ENCODE data around the gene TTPAL.

The TTPAL gene

DNA sequence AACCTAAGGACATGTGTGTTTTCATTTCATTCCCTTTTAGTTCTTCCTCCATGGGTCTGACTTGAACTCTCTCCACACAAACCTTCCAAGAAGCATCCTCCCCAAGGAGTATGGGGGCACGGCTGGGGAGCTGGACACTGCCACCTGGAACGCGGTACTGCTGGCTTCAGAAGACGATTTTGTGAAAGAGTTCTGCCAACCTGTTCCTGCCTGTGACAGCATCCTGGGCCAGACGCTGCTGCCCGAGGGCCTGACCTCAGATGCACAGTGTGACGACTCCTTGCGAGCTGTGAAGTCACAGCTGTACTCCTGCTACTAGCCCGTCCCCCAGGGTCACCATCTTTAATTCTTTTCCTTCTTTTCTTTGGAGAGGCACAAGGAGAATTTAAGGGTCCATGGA is 13.5 kb downstream of the TTPAL start:
- Histone ChIP-seq H3K9me3 (ENCODE audit: control insufficient read depth, low read length) (no peaks in the 10 kb centered on the region), H3K4me1 (ENCODE audit: control insufficient read depth, insufficient read depth, low read length, poor library complexity, severe bottlenecking) (peaks cover 13% of the 10 kb centered on the region), H3K27ac (ENCODE audit: low read depth, low read length, severe bottlenecking) (no peak overlapping the region), H3K4me3 (ENCODE audit: extremely low read depth, insufficient read depth, low read length, poor library complexity, severe bottlenecking) (no peak overlapping the region), H3K36me3 (ENCODE audit: control insufficient read depth, insufficient read depth, low read length) (peaks cover 90% of the 10 kb centered on the region)
- 92 to 95% methylated on average over 8 of the region's 9 CpGs for WGBS, 2 experiments (ENCODE audit: insufficient coverage in 2 of 2)

DNA sequence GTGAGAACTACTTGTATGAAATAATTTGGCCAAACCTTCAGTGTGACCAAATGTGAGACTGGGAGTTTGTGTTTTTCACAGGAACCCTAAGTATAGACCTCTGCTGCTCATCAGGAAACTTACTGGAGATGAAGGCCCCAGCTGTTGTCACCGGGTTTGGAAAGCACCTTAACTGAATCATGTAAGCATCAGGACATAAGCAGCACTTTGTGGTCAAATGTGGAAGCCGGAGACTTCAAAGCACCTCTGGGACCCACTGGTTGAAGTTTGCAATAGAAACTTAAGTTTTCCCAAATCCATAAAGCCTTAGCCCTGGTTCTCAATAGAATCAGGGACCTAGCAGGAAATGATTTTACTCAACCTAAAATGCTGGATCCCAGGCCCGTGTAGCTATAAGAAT is 14.3 kb downstream of the TTPAL start:
- 90 to 100% methylated on average over 2 of the region's 3 CpGs for WGBS, 2 experiments (ENCODE audit: insufficient coverage in 2 of 2)
- Histone ChIP-seq H3K4me1 (ENCODE audit: control insufficient read depth, insufficient read depth, low read length, poor library complexity, severe bottlenecking) (peaks cover 17% of the 10 kb centered on the region), H3K36me3 (ENCODE audit: control insufficient read depth, insufficient read depth, low read length) (peaks cover 94% of the 10 kb centered on the region), H3K4me3 (ENCODE audit: extremely low read depth, insufficient read depth, low read length, poor library complexity, severe bottlenecking) (no peak overlapping the region), H3K9me3 (ENCODE audit: control insufficient read depth, low read length) (no peaks in the 10 kb centered on the region), H3K27ac (ENCODE audit: low read depth, low read length, severe bottlenecking) (no peak overlapping the region)

DNA sequence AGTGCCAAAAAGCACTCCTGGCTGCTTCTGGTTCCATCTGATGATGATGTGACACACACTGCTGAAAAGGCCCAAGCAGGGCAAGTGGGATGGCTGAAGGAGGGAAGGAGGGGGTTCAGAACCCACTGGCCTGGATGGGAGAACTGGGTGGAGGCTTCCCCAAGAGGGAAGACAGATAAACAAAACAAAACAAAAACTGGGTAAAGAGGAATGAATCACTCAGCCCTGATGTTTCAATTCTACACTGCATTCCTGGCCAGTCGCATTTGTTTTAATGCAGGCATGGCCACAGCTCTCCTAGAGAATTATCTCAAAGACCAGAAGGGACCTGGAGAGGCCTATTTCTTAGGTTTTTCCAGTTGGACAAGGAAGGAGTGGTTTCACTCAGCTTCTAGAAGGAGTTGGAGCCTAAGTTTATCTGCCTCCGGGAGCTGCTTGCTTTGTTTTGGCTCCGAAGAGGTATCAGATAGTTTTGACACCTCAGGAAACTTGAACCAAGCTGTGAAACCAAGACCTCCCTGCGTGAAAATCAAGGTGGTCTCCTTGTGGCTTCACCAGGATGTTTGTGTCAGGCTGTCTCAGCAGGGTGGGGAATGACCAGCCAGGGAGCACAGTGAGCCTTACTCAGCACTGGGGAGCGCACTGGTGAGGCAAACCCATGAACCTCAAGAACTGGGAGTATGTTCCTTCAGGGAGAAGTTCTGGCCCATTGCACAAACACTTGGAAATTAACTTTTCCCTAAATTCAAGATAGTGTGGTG is 16.1 kb downstream of the TTPAL start:
- peaks cover 96% of the 10 kb centered on the region for H3K36me3 ChIP-seq (ENCODE audit: control insufficient read depth, insufficient read depth, low read length)

DNA sequence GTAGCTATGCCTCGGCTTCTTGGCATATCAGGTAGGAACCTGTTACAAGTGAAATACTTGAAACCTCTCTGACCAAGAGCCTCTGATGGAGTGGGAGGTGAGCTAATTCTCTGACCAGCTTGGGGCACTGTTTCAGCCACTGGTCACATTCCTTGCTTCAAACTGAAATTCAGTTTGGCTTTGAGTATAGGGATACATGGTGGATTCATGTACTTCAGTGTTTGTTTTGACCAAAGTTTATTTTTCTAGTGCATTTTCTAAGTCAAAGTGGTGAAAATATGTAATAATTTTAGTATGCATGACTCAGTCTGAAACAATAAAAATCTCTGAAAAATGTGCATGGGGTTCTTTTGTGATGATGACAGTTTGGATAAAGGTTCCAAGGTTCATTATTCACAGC is 18.6 kb downstream of the TTPAL start:
- Histone ChIP-seq H3K4me1 (ENCODE audit: control insufficient read depth, insufficient read depth, low read length, poor library complexity, severe bottlenecking) (peaks cover 23% of the 10 kb centered on the region), H3K27ac (ENCODE audit: low read depth, low read length, severe bottlenecking) (no peak overlapping the region), H3K4me3 (ENCODE audit: extremely low read depth, insufficient read depth, low read length, poor library complexity, severe bottlenecking) (no peak overlapping the region), H3K36me3 (ENCODE audit: control insufficient read depth, insufficient read depth, low read length) (peaks cover 97% of the 10 kb centered on the region), H3K9me3 (ENCODE audit: control insufficient read depth, low read length) (no peaks in the 10 kb centered on the region)
- 89% methylated on average over 1 of the region's 1 CpG; no CpG with 5 or more reads in 1 of the 2 experiments for WGBS, 2 experiments (ENCODE audit: insufficient coverage in 2 of 2)

More for the DNA sequence above, 16.1 kb downstream of the TTPAL start:
- H3K9me3 ChIP-seq (ENCODE audit: control insufficient read depth, low read length), result no peaks in the 10 kb centered on the region
- no peak overlapping the region for H3K4me3 ChIP-seq (ENCODE audit: extremely low read depth, insufficient read depth, low read length, poor library complexity, severe bottlenecking)
- peak overlapping the region; percentile 77 for H3K27ac ChIP-seq (ENCODE audit: low read depth, low read length, severe bottlenecking)
- WGBS, 2 experiments (ENCODE audit: insufficient coverage in 2 of 2), result 72 to 83% methylated on average over 2 to 4 of the region's 5 CpGs
- peaks cover 23% of the 10 kb centered on the region for H3K4me1 ChIP-seq (ENCODE audit: control insufficient read depth, insufficient read depth, low read length, poor library complexity, severe bottlenecking)

DNA sequence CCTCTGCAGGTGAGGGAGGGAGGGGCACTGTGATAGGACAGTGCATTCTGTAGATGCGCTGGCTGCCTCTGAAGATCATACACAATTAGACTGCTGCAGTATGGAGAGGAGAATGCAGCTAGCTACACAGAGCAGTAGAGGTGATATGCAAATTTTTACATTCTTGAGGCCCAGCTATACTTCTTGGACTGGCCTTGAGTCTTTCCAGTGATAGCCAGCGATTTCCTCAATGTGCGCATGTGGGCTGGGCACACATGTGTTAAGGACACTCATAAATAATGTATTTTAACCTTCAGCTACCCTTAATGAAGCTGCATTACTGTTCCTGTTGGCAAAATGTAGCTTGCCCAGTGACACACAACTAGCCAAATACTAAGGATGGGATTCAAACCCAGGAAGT is 19.0 kb downstream of the TTPAL start:
- H3K36me3 ChIP-seq (ENCODE audit: control insufficient read depth, insufficient read depth, low read length), result peaks cover 97% of the 10 kb centered on the region
- WGBS, 2 experiments (ENCODE audit: insufficient coverage in 2 of 2), result 88 to 100% methylated on average over 2 to 3 of the region's 3 CpGs
- H3K4me3 ChIP-seq (ENCODE audit: extremely low read depth, insufficient read depth, low read length, poor library complexity, severe bottlenecking), result no peak overlapping the region
- H3K27ac ChIP-seq (ENCODE audit: low read depth, low read length, severe bottlenecking), result no peak overlapping the region
- peaks cover 23% of the 10 kb centered on the region for H3K4me1 ChIP-seq (ENCODE audit: control insufficient read depth, insufficient read depth, low read length, poor library complexity, severe bottlenecking)
- H3K9me3 ChIP-seq (ENCODE audit: control insufficient read depth, low read length), result no peaks in the 10 kb centered on the region

DNA sequence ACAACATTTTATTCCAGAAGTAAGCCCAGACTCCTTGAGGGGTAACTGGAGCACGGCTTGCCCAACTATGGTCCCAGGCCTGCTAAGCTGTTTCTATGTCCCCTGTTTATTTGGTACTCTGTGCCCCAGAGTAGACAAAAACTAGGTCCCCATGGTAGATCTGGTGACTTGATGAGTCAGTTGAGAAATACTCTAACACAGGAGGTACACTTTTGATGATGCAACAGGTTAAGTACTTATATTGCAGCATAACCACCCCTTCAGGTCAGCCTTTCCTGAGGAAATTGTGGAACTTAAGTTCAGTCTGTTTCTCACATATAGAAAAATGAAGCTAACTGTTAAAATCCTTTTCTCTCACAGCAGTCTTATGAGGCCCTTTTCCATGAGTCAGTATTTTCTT is 19.6 kb downstream of the TTPAL start:
- WGBS, 2 experiments (ENCODE audit: insufficient coverage in 2 of 2), result 100% methylated on average over 1 of the region's 1 CpG
- H3K27ac ChIP-seq (ENCODE audit: low read depth, low read length, severe bottlenecking), result peak overlapping the region; percentile 60
- peaks cover 97% of the 10 kb centered on the region for H3K36me3 ChIP-seq (ENCODE audit: control insufficient read depth, insufficient read depth, low read length)
- no peaks in the 10 kb centered on the region for H3K9me3 ChIP-seq (ENCODE audit: control insufficient read depth, low read length)
- peaks cover 23% of the 10 kb centered on the region for H3K4me1 ChIP-seq (ENCODE audit: control insufficient read depth, insufficient read depth, low read length, poor library complexity, severe bottlenecking)
- H3K4me3 ChIP-seq (ENCODE audit: extremely low read depth, insufficient read depth, low read length, poor library complexity, severe bottlenecking), result no peak overlapping the region

DNA sequence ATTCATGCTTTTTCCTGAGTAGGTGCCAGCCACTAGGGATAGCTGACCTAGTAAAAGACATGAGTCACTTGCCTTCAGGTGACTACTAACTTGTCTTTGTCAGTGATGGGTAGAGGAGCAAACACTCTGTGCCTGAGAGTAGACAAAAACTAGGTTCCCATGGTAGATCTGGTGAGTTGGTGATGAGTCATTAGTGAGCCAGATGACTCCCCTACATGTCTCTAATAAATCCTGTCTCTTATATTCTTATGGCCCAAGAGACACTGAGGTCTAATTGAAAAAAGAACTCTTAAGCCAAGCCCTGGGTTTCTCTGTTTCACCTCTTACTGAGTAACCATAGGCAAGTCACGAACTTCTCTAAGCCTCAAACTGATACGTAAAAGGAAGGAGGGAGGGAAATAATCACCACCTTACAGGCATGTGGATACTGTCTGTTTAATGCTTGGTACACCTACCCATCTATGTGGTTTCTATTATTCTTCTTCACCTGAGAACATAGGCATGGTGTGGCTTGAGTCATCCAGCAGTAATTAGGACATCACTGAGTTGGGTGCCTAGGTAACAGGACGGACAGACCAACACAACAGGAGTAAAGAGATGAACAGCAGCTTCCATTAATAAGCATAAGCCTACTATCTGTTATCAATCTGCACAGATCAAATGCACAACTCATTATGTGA is 20.3 kb downstream of the TTPAL start:
- peaks cover 23% of the 10 kb centered on the region for H3K4me1 ChIP-seq (ENCODE audit: control insufficient read depth, insufficient read depth, low read length, poor library complexity, severe bottlenecking)
- 100% methylated on average over 1 to 2 of the region's 3 CpGs for WGBS, 2 experiments (ENCODE audit: insufficient coverage in 2 of 2)
- H3K27ac ChIP-seq (ENCODE audit: low read depth, low read length, severe bottlenecking), result peak overlapping the region; percentile 60
- no peaks in the 10 kb centered on the region for H3K9me3 ChIP-seq (ENCODE audit: control insufficient read depth, low read length)
- peaks cover 98% of the 10 kb centered on the region for H3K36me3 ChIP-seq (ENCODE audit: control insufficient read depth, insufficient read depth, low read length)
- no peak overlapping the region for H3K4me3 ChIP-seq (ENCODE audit: extremely low read depth, insufficient read depth, low read length, poor library complexity, severe bottlenecking)

DNA sequence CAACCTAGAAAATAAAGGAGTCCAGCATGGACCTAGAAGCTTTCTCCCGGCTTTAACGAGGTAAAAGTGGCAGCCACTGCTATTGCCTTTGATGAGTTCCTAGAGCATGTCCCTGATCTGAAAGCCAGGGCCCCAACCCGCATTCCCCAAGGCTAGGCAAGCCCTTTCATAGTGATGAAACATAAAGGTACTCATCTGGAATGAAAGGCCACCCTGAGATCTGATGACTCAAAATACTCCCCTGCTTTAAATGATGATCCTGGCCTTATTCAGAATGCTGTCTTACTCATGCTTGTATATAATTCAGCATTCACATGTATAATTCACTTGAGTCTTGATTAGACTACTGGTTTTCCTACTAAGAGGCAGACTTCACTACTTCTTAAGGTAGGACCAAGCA is 21.3 kb downstream of the TTPAL start:
- H3K27ac ChIP-seq (ENCODE audit: low read depth, low read length, severe bottlenecking), result no peak overlapping the region
- H3K4me3 ChIP-seq (ENCODE audit: extremely low read depth, insufficient read depth, low read length, poor library complexity, severe bottlenecking), result no peak overlapping the region
- 87 to 89% methylated on average over 3 of the region's 3 CpGs for WGBS, 2 experiments (ENCODE audit: insufficient coverage in 2 of 2)
- H3K4me1 ChIP-seq (ENCODE audit: control insufficient read depth, insufficient read depth, low read length, poor library complexity, severe bottlenecking), result peaks cover 17% of the 10 kb centered on the region
- peaks cover 98% of the 10 kb centered on the region for H3K36me3 ChIP-seq (ENCODE audit: control insufficient read depth, insufficient read depth, low read length)
- H3K9me3 ChIP-seq (ENCODE audit: control insufficient read depth, low read length), result no peaks in the 10 kb centered on the region

DNA sequence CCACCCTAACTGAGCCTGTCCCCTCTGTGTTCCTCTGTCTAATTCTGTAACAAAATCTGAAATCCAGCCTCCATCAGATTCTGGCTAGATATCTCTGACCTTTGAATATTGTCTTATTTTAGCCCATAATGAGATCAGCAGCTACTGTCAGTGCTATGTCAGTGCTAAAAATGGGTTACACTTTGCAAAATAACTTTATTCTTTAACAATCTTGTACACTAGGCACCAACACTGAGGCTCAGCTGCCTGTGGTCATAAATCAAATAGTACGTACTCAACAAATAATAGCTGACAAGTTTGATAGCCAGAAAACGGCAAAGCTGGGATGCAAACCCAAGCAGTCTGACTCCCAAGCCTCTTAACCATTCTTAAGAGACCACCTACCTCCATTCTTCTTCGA is 22.1 kb downstream of the TTPAL start:
- peaks cover 16% of the 10 kb centered on the region for H3K4me1 ChIP-seq (ENCODE audit: control insufficient read depth, insufficient read depth, low read length, poor library complexity, severe bottlenecking)
- WGBS, 2 experiments (ENCODE audit: insufficient coverage in 2 of 2), result 88 to 93% methylated on average over 3 of the region's 3 CpGs
- no peak overlapping the region for H3K4me3 ChIP-seq (ENCODE audit: extremely low read depth, insufficient read depth, low read length, poor library complexity, severe bottlenecking)
- H3K36me3 ChIP-seq (ENCODE audit: control insufficient read depth, insufficient read depth, low read length), result peaks cover 98% of the 10 kb centered on the region
- no peaks in the 10 kb centered on the region for H3K9me3 ChIP-seq (ENCODE audit: control insufficient read depth, low read length)
- H3K27ac ChIP-seq (ENCODE audit: low read depth, low read length, severe bottlenecking), result no peak overlapping the region

DNA sequence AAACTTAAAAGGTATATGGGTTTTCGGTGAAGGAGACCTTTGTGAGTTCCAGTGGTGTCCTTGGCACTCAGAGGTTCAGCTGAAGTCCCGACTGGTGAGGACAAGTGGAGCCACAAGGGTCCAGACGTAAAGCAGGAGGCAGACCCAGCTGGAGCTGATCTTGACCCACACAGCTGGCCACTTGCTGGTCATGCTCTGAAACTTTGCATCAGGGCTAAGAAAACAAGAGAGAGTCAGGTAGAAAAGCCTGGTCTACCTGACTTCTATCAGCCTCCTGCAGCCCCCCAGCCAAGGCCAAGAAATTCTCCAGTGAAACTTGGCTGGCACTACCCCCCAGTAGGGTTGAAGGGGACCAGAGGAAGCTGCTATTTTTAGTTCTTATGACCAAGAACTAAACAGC is 24.5 kb downstream of the TTPAL start:
- Histone ChIP-seq H3K4me1 (ENCODE audit: control insufficient read depth, insufficient read depth, low read length, poor library complexity, severe bottlenecking) (peaks cover 9% of the 10 kb centered on the region), H3K27ac (ENCODE audit: low read depth, low read length, severe bottlenecking) (no peak overlapping the region), H3K36me3 (ENCODE audit: control insufficient read depth, insufficient read depth, low read length) (peaks cover 96% of the 10 kb centered on the region), H3K9me3 (ENCODE audit: control insufficient read depth, low read length) (no peaks in the 10 kb centered on the region), H3K4me3 (ENCODE audit: extremely low read depth, insufficient read depth, low read length, poor library complexity, severe bottlenecking) (no peak overlapping the region)
- 89 to 100% methylated on average over 2 of the region's 3 CpGs for WGBS, 2 experiments (ENCODE audit: insufficient coverage in 2 of 2)

DNA sequence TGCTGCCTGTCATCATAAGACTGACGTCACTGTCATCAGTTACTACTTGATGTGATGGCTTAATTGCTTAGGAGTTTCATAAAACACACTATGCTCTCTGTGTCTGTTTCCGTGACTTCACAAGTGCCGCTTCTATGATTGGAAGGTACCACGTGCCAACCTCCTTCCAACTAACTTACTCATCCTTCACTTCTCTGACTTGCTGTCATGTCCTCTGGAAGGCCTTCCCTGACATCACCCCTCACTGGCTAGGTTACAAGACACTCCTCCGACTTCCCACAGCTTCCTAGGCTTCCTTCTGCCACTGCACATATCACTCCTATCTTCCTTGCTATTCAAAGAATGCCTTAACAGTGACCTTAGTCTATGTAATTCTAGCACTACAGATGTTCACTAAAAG is 25.8 kb downstream of the TTPAL start:
- H3K36me3 ChIP-seq (ENCODE audit: control insufficient read depth, insufficient read depth, low read length), result peaks cover 97% of the 10 kb centered on the region
- H3K4me1 ChIP-seq (ENCODE audit: control insufficient read depth, insufficient read depth, low read length, poor library complexity, severe bottlenecking), result peaks cover 5% of the 10 kb centered on the region
- 92 to 99% methylated on average over 4 to 5 of the region's 5 CpGs for WGBS, 2 experiments (ENCODE audit: insufficient coverage in 2 of 2)
- H3K4me3 ChIP-seq (ENCODE audit: extremely low read depth, insufficient read depth, low read length, poor library complexity, severe bottlenecking), result no peak overlapping the region
- no peak overlapping the region for H3K27ac ChIP-seq (ENCODE audit: low read depth, low read length, severe bottlenecking)
- H3K9me3 ChIP-seq (ENCODE audit: control insufficient read depth, low read length), result no peaks in the 10 kb centered on the region

All from mesodermal cell (in vitro differentiated cells).